ENCODE measurements around the gene YBEY. TPM values are rescaled to one million over a fixed set of nuclear protein-coding genes. Genes with fewer than 3 reads are reported as not detected.

Gene YBEY
- total RNA-seq, 2 experiments from 2014 or later, result 14.9 to 16.2 TPM

GRCh38 chr21:46344219-46344915 lies 58.2 kb downstream of the YBEY start:
- intact Hi-C loops (cut with micrococcal nuclease), result no loop called here
- TF ChIP-seq, protein P1, sequence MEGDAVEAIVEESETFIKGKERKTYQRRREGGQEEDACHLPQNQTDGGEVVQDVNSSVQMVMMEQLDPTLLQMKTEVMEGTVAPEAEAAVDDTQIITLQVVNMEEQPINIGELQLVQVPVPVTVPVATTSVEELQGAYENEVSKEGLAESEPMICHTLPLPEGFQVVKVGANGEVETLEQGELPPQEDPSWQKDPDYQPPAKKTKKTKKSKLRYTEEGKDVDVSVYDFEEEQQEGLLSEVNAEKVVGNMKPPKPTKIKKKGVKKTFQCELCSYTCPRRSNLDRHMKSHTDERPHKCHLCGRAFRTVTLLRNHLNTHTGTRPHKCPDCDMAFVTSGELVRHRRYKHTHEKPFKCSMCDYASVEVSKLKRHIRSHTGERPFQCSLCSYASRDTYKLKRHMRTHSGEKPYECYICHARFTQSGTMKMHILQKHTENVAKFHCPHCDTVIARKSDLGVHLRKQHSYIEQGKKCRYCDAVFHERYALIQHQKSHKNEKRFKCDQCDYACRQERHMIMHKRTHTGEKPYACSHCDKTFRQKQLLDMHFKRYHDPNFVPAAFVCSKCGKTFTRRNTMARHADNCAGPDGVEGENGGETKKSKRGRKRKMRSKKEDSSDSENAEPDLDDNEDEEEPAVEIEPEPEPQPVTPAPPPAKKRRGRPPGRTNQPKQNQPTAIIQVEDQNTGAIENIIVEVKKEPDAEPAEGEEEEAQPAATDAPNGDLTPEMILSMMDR (IDR thresholded peaks at IDR 0.05), result no peak

DNA sequence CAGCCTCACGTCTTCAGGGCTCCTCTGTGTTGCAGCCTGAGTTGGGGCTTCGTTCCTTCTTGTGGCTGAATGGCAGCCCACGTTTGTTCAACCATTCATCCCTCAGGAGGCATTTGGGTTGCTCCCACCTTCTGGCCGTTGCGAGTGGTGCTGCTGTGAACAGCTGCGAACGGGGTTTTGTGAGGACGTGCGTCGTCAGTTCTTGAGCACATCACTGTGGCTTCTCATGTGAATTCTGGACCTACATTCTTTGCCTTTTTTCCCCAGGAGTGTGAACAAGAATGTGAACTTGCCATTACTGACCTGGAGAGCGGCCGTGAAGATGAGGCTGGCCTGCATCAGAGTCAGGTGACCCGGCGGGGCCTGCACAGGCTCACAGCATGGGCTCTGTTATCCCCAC lies 59.7 kb downstream of the YBEY start:
- peaks cover 35% of the 10 kb centered on the region for H3K36me3 Mint-ChIP-seq (ENCODE audit: low read depth)

More at GRCh38 chr21:46344219-46344915, 58.2 kb downstream of the YBEY start:
- Mint-ChIP-seq H3K4me1 (ENCODE audit: low read depth) (peaks cover 2% of the 10 kb centered on the region), H3K4me3 (no peak overlapping the region), H3K27ac (no peak overlapping the region), H3K36me3 (ENCODE audit: low read depth) (peaks cover 40% of the 10 kb centered on the region), H3K27me3 (no peaks in the 10 kb centered on the region), H3K9me3 (no peaks in the 10 kb centered on the region)
- no peak for DNase-seq
- CTCF ChIA-PET, result no interaction called here
- POLR2A ChIA-PET, result no interaction called here
- no peak for ATAC-seq

DNA sequence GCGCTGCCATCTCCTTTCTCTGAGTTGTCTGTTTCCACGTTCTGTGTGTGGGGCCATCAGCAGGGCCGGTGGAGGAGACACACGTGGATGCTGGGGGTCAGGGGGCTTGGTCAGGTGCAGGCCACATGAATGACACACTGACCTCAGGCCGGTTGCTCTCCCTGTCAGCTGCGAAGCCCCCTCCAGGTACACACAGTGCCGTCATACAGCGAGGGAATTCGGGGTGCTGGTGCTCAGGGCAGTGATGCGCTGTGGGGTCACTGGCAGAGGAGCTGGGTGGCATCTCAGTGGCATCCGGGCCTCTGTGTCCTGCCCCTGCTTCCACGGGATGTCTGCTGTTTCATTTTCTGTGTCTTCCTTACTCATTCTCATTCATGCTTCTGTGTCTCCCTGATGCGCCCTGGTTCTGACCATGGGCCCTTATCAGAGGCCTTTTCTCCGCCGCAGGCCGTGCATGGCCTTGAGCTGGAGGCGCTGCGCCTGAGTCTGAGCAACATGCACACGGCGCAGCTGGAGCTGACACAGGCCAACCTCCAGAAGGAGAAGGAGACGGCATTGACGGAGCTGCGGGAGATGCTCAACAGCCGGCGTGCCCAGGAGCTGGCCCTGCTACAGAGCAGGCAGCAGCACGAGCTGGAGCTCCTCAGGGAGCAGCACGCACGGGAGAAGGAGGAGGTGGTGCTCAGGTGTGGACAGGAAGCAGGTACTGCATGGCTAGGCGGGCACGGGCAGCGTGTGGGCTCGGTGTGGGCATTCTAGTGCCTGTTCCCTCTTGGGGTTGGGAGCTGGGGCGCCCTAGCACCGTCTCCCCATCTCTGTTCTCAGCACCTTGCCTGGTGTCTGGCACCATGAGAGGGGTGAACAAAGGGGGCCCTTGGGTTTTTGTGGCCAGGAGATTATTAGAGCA lies 60.4 kb downstream of the YBEY start:
- H3K36me3 Mint-ChIP-seq (ENCODE audit: low read depth), result peaks cover 39% of the 10 kb centered on the region
- no peak for ATAC-seq
- POLR2A ChIA-PET, result interaction anchor here (0.9 kb wide), 1 partner anchor 31 kb away, joined by 3 read pairs; no protein-coding TSS in a partner anchor
- TF ChIP-seq, protein P1 (IDR thresholded peaks at IDR 0.05), result no peak
- intact Hi-C loops (cut with micrococcal nuclease), result no loop called here
- no peaks in the 10 kb centered on the region for H3K4me1 Mint-ChIP-seq (ENCODE audit: low read depth)
- no peak overlapping the region for H3K27ac Mint-ChIP-seq
- H3K9me3 Mint-ChIP-seq, result no peaks in the 10 kb centered on the region
- DNase-seq, result no peak
- H3K4me3 Mint-ChIP-seq, result no peak overlapping the region
- no peaks in the 10 kb centered on the region for H3K27me3 Mint-ChIP-seq
- CTCF ChIA-PET, result no interaction called here

More for the DNA sequence above, 59.7 kb downstream of the YBEY start:
- Mint-ChIP-seq H3K9me3 (no peaks in the 10 kb centered on the region), H3K4me3 (no peak overlapping the region), H3K4me1 (ENCODE audit: low read depth) (peaks cover 2% of the 10 kb centered on the region), H3K27ac (no peak overlapping the region), H3K27me3 (no peaks in the 10 kb centered on the region)
- ChIA-PET POLR2A (no interaction called here), CTCF (no interaction called here)
- DNase-seq (no peak), ATAC-seq (no peak)
- intact Hi-C loops (cut with micrococcal nuclease), result no loop called here
- TF ChIP-seq, protein P1 (IDR thresholded peaks at IDR 0.05), result no peak

- Mint-ChIP-seq H3K27me3 (no peaks in the 10 kb centered on the region), H3K27ac (no peak overlapping the region), H3K36me3 (ENCODE audit: low read depth) (peaks cover 43% of the 10 kb centered on the region), H3K4me1 (ENCODE audit: low read depth) (no peaks in the 10 kb centered on the region), H3K4me3 (no peak overlapping the region), H3K9me3 (no peaks in the 10 kb centered on the region)
- TF ChIP-seq, protein P1 (IDR thresholded peaks at IDR 0.05), result no peak
- ChIA-PET CTCF (no interaction called here), POLR2A (interaction anchor here (0.9 kb wide), 1 partner anchor 30 kb away, joined by 3 read pairs; no protein-coding TSS in a partner anchor)
- no peak for DNase-seq
- no peak for ATAC-seq
- intact Hi-C loops (cut with micrococcal nuclease), result no loop called here
Observed at GRCh38 chr21:46347203-46347550, 61.0 kb downstream of the YBEY start.

Other genes with a start within 250 kb of the YBEY start
- gene COL6A2, start 188.2 kb upstream of the YBEY start, total RNA-seq, result 10 to 100 TPM; 25.0 to 25.3 TPM
- under 1 TPM; 0.52 to 0.85 TPM for gene FTCD, start 130.8 kb upstream of the YBEY start, total RNA-seq
- 10 to 100 TPM; 23.2 to 24.2 TPM for gene SPATC1L, start 101.9 kb upstream of the YBEY start, total RNA-seq
- gene LSS, start 57.6 kb upstream of the YBEY start, total RNA-seq, result 10 to 100 TPM; 20.3 to 20.4 TPM
- 100 to 1,000 TPM; 108 to 112 TPM for gene MCM3AP, start 731 bp upstream of the YBEY start, total RNA-seq
- 10 to 100 TPM; 23.9 to 25.2 TPM for gene C21orf58, start 37.5 kb downstream of the YBEY start, total RNA-seq
- 10 to 100 TPM; 46.2 to 46.6 TPM for gene PCNT, start 37.8 kb downstream of the YBEY start, total RNA-seq
- 10 to 100 TPM; 30.9 to 34.1 TPM for gene DIP2A, start 172.5 kb downstream of the YBEY start, total RNA-seq

All from activated CD8-positive, alpha-beta T cell treated with anti-CD3 and anti-CD28 coated beads for 36 hours (primary cell).